M059J (cell line): ENCODE data around the gene OGFOD1. TPM values are rescaled to one million over a fixed set of nuclear protein-coding genes. Genes with fewer than 3 reads are reported as not detected.
A peak's percentile ranks its signal among the peaks of the same experiment; 100 is the strongest.
"Not testable (repeated sequence)": the region's sequence is repeated elsewhere in the genome, so short reads cannot be mapped to it uniquely, and the experiment has no call there.

Experiments used
- DNase-seq: peaks from one replicate; pipeline ENCODE4 v3.0.0-alpha.2; 2012; ENCODE audit warnings: low read depth
- total RNA-seq: library from RNA; depleted of rRNA; stranded (reverse); fragments of >200 nt; shearing (Covaris generic); gene quantifications from 2 replicates; pipeline ENCODE4 v1.2.3, GENCODE V29; 2014

OGFOD1 gene
- total RNA-seq, 1 experiment from 2014 or later = 103 TPM

- no peak for DNase-seq
Observed at GRCh38 chr16:56479469-56479868, 28.1 kb downstream of the OGFOD1 start.

DNA sequence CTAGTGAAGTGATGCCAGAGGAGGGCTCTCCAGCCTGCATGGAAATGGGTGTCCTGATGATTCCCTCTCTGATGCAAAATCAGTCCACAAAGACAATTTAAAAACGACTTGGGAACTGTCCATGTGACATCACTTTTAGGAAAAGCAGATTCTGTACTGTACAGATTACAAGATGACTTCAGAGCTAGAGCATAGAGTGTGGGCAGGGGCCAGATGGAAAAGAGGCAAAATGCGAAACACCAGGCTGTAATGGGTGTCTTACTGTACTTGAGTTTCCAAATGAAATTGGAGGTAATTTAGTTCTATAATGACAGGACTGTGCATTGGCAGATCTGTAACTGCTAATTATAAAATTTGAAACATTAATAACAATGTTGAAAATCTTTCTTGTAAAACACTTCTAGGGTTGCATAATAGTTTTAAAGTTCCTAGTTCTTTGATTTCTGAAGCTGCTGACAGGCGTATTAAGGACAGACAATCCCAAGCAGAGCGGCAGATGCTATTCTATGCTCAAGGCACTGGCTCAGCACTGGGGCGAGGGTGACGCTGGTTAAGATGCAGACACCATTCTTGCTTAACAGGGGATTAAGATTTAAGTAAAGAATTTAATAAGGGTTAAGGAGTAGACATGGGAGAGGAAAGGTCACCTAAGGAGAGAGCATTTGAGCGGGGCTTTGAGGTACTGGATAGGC is 29.6 kb downstream of the OGFOD1 start:
- no peak for DNase-seq

- DNase-seq = peak; percentile 36
Observed at GRCh38 chr16:56481468-56482122, 30.2 kb downstream of the OGFOD1 start.

- DNase-seq = no peak
Observed at GRCh38 chr16:56482683-56483236, 31.4 kb downstream of the OGFOD1 start.

DNA sequence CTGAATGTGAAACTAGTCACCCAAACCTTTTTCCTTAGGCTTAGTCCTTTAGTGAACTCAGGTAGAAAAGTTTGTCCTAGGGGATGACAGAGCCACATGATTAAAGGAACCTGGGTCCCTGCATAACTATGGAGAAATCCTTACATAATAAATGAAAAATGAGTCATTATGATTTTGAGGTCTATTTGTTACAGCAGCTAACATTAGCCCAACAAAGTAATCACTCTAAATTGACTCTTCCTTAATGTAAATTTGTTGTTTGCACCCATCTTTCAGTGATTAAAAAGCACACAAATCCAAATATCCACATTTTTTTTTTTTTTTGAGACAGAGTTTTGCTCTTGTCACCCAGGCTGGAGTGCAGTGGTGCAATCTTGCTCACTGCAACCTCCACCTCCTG is 32.0 kb downstream of the OGFOD1 start:
- DNase-seq = no peak

DNA sequence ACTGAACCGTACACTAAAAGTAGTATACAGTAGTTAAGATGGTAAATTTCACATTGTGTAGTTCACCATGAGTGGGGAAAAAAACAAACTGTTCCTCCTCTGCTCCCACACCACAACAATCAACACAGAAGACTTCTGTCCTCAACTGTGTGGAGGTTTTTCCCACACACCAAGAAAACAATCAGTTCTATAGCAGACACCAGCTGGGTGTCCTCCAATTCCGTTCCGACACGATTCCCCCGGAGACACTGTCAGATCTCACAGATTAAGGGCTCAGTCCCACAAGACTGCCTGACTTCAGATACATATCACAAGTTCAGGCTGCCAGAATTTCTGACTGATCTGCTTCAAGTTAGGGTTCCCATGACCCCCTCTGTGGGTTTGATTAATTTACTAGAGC is 36.7 kb downstream of the OGFOD1 start:
- no peak for DNase-seq

DNA sequence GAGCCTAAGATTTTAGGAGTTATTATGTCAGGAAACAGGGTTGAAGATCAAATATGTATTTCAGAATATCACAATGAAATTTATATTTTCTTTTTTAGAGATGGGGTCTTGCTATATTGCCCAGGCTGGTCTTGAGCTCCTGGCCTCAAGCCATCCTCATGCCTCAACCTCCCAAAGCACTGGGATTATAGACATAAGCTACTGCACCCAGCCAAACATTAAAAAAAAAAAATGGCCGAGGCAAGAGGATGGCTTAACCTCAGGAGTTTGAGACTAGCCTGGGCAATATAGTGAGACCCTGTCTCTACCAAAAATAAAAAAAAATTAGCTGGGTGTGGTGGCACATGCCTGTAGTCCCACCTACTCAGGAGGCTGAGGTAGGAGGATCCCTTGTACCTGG is 37.5 kb downstream of the OGFOD1 start:
- DNase-seq = not testable (repeated sequence)

GRCh38 chr16:56491657-56492261 is 40.4 kb downstream of the OGFOD1 start:
- DNase-seq = no peak

- no peak for DNase-seq
Observed at GRCh38 chr16:56493126-56493525, 41.8 kb downstream of the OGFOD1 start.

DNA sequence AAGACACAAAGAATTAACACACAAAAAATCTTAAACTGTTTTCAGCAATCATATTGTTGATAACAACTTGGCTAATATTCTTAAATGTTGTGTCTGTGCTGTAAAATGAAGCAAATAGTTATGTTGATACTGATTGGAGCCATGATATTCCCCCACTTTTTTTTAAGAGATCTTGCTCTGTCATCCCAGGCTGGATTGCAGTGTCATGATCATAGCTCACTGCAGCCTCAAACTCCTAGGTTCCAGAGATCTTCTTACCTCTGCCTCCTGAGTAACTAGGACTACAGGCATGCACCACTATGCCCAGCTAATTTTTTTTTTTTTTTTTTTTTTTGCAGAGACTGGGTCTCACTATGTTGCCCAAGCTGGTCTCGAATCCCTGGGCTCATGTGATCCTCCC is 42.5 kb downstream of the OGFOD1 start:
- DNase-seq = no peak

DNA sequence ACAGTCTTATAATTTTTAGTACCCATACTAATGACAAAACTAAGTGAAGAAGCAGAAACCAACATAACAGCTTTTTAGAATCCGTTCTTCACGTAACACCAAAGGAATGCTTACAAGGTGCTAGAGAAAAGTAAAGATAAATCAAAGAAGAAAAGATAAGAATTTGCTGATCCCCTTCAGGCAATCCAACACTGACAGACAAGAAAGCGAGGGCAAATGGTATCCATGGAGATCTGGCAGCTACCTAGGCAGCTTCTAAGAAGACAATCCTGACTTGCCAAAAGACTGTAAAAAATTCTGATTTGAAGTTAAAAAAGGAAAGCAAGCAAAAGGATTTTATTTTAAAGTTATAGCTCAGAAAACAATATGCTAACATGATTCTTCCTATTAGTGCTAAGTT is 53.8 kb downstream of the OGFOD1 start:
- DNase-seq = no peak

DNA sequence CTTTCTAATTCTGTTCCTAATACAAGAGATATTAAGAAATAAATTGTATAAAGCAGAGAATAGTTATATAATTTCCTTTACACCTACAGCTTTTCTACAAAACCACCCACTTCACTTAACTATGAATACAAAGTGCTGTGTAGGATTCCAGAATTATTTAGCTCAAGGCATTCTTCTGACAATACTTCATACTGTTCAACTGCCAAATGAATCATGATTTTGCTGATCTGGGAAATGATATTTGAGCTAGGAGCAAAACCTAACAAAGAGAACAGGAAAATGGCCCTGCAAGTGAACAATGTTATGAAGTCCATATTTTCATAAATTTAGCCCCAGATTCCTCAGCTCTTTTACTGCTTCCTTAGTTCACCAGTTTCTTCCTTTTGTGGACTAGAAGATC is 55.6 kb downstream of the OGFOD1 start:
- DNase-seq = peak; percentile 55

DNA sequence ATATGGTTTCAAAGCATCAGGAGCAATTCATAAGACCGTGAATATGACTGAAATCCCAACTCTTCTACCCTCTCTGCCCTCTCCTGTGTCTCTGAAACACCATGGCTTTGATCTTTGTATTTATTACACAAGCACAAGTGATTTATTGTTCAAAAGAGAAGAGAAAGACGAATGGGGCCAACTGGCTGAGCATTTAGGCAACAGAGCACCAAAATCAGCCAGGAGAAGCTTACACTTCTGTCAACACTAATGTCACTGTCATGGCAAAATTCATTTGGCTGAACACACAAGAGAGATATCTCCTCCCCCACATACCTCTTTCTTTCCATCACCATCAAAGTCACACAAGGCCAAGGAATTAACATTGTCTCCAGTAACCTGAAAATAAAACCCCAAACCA is 59.2 kb downstream of the OGFOD1 start:
- DNase-seq = no peak

DNA sequence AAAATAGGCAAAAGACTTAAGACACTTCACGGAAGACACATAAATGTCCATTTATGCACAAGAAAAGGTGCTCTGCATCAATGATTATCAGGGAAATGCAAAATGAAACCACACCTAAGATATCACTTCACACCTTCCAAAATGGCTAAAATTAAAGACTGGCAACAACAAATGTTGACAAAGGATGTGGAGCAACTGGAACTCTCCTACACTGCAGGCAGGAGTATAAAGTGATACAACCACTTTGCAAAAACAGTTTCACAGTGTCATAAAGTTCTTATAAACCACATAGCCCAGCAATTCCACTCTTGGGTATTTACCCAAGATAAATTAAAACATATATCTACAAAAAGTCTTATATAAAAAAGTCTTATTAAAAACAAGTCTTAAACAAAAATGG is 60.7 kb downstream of the OGFOD1 start:
- no peak for DNase-seq

DNA sequence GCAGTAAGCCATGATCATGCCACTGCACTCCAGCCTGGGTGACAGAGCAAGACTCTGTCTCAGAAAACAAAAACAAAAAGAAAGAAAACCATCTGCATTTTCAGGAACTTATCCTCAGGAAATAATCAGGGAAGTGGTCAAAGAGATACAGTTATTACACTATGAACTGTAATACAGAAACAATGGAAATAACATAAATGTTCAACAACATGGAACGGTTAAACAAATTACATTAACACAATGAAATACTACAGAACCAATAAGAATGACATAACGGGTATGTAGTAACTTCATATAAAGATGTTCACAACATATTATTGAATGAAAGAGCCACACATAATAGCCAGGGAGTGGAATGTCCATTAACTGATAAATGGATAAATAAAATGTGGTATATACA is 61.7 kb downstream of the OGFOD1 start:
- no peak for DNase-seq

DNA sequence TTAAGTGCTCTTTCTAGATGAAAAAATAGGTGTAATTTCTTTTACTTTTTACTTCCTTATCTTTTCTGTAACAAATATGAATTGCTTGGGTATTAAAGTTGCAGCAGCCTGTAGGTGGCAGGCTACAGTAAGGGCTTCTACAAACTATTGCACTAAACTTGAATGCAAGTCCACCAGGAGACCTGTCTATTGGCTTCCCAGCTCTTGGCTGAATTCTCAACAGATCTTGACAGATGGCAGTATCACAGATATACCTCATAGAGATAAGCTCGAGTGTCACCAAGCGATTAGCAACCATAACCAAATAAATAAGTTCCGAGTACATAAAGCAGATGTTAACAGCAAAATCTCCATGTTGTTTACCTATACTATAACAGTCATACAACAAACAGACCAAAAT is 62.6 kb downstream of the OGFOD1 start:
- peak; percentile 69 for DNase-seq

DNA sequence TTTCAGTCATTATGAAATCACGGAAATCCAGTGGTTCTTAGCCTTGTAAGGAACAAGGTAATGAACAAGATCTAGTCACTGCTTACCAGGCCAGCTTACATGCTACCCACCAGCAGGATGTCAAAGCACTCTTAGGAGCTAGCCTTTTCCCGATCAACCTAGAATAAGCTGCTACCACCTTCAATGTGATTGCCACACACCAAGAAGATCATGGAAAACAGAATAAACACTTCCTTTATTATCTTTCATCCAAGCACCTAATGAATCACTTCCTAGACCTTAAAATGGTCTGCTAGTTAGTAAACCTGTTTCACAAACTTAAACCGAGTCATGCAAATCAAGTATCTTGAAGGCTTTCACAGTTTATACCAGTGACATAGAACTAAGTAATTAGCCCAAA is 63.5 kb downstream of the OGFOD1 start:
- DNase-seq = peak; percentile 10

GRCh38 chr16:56515665-56516064 is 64.3 kb downstream of the OGFOD1 start:
- no peak for DNase-seq

DNA sequence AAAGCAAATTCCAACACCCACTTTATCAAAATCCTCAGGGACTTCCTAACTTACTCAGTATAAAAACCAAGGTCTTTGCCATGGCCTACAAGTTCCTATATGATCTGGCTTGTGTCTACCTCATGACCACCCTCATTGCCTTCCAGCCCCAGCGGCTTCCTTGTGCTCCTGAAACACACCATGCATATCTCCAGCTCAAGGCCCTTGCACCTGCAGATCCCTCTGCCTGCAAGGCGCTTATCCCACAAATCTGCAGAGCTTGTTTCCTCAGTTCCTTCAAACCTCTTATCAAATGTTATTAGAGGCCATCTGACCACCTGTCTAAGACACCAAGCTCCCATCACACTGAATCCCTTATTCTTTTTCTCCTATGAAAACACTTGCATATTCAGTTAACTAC is 65.9 kb downstream of the OGFOD1 start:
- DNase-seq = no peak

- DNase-seq = peak; percentile 60
Observed at GRCh38 chr16:56518425-56518824, 67.1 kb downstream of the OGFOD1 start.

DNA sequence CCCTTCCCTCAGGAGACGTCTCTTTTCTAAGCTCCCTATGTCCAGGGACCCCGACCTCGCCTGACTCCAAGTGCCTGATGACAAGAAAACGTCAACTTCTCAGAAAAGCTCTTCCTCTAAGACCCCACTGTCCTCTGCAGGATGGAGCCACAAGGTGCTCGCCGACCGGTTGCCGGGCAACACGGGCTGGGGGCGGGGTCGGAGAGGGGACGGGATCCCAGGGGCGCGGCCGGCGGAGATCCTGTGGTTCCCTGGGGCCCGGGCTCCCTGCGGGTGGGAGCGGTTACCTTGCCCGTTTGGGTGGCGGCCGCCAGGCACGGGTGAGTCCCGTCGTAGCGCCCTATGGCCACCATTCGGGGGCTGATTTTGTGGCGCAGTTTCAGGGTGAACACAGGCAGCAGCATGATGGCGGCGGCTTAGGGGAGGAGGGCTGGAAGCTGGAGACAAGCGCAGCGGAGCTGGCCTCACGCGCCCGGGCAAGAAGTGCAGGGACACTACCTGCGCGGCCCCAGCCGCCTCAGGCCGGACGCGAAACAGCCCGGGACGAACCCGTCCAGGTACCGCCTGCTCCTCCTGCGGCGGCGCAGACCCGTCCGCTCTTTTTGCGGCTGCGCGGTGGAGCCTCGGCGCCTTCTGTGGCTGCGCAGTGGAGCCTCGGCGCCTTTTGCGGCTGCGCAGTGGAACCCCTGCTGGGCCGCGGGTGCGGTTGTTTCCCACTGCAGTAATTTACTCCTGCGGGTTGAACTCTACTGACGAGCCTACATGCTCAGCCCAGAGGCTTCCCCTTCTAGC is 68.3 kb downstream of the OGFOD1 start, which contains the start of gene BBS2:
Gene BBS2 (minus strand): TSS at position 566 of the 792 bp plus-strand sequence. CDS start 162 bp downstream, at position 404.
- peak; percentile 85 for DNase-seq

DNA sequence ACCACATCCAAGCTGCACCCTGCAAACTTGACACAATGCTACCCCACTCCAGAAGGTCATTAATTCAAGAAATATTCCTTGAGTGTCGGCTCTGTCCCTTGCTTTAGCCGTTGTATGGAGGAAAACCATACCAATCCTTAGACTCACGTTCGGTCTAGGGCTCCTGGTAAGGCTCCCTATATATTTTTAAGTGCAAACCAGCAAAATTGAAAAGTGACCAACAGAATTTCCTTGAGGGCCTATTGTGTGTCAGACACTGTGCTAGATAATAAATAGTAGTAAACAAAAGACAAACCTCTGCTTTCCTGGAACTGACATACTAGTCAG is 68.9 kb downstream of the OGFOD1 start:
- no peak for DNase-seq
